ENCODE results near the gene TLE3. TPM values are rescaled to one million over a fixed set of nuclear protein-coding genes. Genes with fewer than 3 reads are reported as not detected.

Gene TLE3
- total RNA-seq, 1 donor from 2014 or later, result 89.2 TPM

GRCh38 chr15:70099167-70099966, 1.6 kb upstream of the TLE3 start:
- peak overlapping the region; percentile 95 for H3K27ac Mint-ChIP-seq (ENCODE audit: unreplicated experiment)
- peak overlapping the region; percentile 88 for H3K4me3 Mint-ChIP-seq (ENCODE audit: unreplicated experiment)
- peaks cover 17% of the 10 kb centered on the region for H3K9me3 Mint-ChIP-seq (ENCODE audit: unreplicated experiment)
- peak; percentile 100 for DNase-seq
- peaks cover 14% of the 10 kb centered on the region for H3K4me1 Mint-ChIP-seq (ENCODE audit: low read depth, unreplicated experiment)
- no peak for TF ChIP-seq CTCF (IDR thresholded peaks at IDR 0.05; ENCODE audit: partially characterized antibody, unreplicated experiment)
- H3K27me3 Mint-ChIP-seq (ENCODE audit: unreplicated experiment), result peaks cover 23% of the 10 kb centered on the region
- no peaks in the 10 kb centered on the region for H3K36me3 Mint-ChIP-seq (ENCODE audit: unreplicated experiment)

GRCh38 chr15:70098461-70099166, 897 bp upstream of the TLE3 start:
- Mint-ChIP-seq H3K27ac (ENCODE audit: unreplicated experiment) (peak overlapping the region; percentile 98), H3K9me3 (ENCODE audit: unreplicated experiment) (peaks cover 17% of the 10 kb centered on the region), H3K27me3 (ENCODE audit: unreplicated experiment) (peaks cover 23% of the 10 kb centered on the region), H3K4me3 (ENCODE audit: unreplicated experiment) (peak overlapping the region; percentile 99), H3K4me1 (ENCODE audit: low read depth, unreplicated experiment) (peaks cover 17% of the 10 kb centered on the region), H3K36me3 (ENCODE audit: unreplicated experiment) (no peaks in the 10 kb centered on the region)
- peak; percentile 64 for DNase-seq
- no peak for TF ChIP-seq CTCF (IDR thresholded peaks at IDR 0.05; ENCODE audit: partially characterized antibody, unreplicated experiment)

- TF ChIP-seq CTCF (IDR thresholded peaks at IDR 0.05; ENCODE audit: partially characterized antibody, unreplicated experiment), result peak; percentile 32
- Mint-ChIP-seq H3K36me3 (ENCODE audit: unreplicated experiment) (no peaks in the 10 kb centered on the region), H3K9me3 (ENCODE audit: unreplicated experiment) (peaks cover 17% of the 10 kb centered on the region), H3K4me3 (ENCODE audit: unreplicated experiment) (peak overlapping the region; percentile 99), H3K4me1 (ENCODE audit: low read depth, unreplicated experiment) (peaks cover 20% of the 10 kb centered on the region), H3K27me3 (ENCODE audit: unreplicated experiment) (peaks cover 21% of the 10 kb centered on the region), H3K27ac (ENCODE audit: unreplicated experiment) (peak overlapping the region; percentile 98)
- DNase-seq, result no peak
These were observed 390 bp upstream of the TLE3 start for GRCh38 chr15:70098153-70098460.

- Mint-ChIP-seq H3K27ac (ENCODE audit: unreplicated experiment) (no peak overlapping the region), H3K9me3 (ENCODE audit: unreplicated experiment) (peaks cover 18% of the 10 kb centered on the region), H3K36me3 (ENCODE audit: unreplicated experiment) (no peaks in the 10 kb centered on the region), H3K4me1 (ENCODE audit: low read depth, unreplicated experiment) (peaks cover 29% of the 10 kb centered on the region), H3K4me3 (ENCODE audit: unreplicated experiment) (no peak overlapping the region), H3K27me3 (ENCODE audit: unreplicated experiment) (peaks cover 21% of the 10 kb centered on the region)
- no peak for DNase-seq
- no peak for TF ChIP-seq CTCF (IDR thresholded peaks at IDR 0.05; ENCODE audit: partially characterized antibody, unreplicated experiment)
These were observed 725 bp downstream of the TLE3 start for GRCh38 chr15:70097063-70097320.
